GM15510 (cell line): Measurements from ENCODE around the gene CLRN3.

Experiments
- POLR2A ChIP-seq: IDR thresholded peaks from 3 replicates; pipeline ENCODE4 v1.6.1; 2011; ENCODE audit warnings: borderline replicate concordance; ENCODE audit not compliant: insufficient read length; ENCODE audit errors: extremely low read depth

Gene CLRN3

DNA sequence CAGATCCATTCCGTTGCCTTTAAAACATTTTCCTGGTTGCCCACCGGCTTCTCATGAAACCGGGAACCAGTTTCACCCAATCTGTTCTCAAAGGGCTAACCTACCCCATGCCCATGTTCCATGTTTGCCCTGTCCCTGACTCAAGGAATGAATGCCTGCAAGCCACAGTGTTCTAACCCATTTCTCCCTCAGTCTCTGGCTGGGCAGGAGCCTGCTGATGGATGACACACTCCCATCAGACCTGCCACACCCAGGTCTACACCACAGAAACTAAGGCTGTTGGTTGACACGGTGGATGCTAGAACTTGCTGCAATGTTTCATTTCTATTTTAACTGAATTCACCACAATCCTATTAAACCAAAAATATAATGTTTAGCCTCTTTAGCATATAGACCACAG, 15.6 kb downstream of the CLRN3 start:
- no peak for TF ChIP-seq POLR2A

DNA sequence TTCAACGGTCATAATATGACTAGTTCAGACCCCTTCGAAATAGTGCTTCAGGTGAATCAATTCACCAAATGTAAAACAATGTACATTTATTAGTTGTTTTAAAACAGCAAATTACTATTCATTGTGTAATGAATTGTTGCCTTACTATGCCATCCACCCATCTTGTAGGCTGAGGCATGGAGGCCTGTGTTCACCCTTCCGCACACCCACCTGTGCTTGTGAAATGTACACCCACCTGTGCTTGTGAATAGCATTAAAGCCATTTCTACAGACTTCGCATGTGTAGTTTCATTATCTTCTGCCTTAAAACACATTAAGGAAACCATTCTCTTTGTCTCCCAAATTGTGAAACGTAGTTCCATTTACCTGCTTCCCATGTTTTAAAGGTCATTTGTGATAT, 16.8 kb downstream of the CLRN3 start:
- TF ChIP-seq POLR2A: no peak

DNA sequence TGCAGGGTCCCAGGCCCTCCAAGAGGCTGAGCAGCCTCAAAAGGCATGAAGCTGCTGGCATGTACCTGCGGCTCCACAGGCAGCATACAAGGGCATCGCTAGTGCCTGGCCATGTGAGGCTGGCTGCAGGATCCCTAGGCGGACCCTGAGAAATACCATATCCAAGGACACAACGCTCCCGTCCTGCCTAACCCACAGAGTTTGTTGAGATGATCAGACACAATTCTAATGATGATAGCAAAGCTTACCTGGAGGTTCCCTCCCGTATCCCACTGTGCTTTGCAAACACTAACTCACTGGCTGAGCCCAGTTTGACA, 17.3 kb downstream of the CLRN3 start:
- TF ChIP-seq POLR2A: no peak

DNA sequence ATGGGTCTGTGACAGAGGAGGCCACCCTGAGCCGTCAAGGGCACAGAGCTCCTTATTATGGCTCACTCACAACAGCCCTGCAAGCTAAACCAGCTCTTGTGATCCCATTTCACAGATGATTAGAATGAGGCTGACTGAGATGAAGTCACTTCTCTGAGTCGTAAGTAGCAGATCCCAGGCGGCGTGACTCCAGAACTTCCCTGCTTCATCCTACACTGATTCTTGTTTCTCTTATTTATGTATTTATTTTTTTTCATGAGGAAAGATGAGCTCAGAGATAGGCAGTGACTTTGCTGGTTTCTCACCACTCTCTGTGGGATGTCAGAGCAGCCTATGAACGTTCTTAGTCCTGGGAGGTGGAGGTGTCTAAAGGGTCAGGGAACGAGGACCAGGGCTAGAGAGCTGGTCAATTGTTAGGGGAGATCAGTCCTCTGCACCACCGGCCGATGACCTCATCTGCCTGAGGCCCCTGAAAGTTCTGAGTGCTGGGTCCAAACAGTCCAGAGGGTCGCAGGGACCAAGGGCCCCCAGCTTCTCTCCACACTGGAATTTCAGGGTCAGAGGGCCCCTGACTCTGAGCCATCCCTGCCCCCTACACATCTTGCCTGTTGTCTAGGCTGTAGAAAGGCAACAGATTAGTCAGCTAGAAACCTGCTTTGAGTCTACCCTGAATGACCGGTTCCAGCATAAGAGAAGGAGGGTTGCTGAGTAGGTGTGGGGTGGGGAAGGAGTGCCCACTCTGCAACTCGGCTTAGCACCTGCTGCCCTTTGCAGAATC, 17.9 kb downstream of the CLRN3 start:
- no peak for TF ChIP-seq POLR2A

DNA sequence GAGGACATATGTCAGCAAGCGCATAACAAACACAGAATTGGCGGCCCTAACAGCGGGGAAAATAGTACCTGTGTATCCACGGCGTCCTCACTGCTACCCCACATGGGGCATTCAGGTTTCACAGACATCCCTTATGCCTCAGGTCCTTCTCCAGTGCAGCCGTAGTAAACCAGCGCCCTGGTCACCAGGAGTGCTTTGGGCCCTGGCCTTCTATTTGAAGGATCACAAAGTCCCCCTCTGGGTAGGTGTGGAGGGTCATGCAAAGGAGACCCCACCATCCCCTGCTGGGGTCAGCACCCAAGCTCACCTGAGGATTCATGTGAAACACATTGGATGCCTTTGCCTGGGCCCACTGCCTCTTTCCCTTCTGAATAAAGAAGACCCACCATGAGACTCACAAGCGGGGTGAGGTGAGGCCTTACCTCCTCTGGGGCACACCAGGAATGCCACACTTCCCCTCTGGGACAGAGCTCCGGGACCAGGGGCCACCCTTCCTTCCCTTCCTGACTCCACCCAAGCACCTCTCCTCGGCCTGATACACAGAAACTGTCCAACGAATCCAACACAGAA, 18.8 kb downstream of the CLRN3 start:
- TF ChIP-seq POLR2A: no peak

DNA sequence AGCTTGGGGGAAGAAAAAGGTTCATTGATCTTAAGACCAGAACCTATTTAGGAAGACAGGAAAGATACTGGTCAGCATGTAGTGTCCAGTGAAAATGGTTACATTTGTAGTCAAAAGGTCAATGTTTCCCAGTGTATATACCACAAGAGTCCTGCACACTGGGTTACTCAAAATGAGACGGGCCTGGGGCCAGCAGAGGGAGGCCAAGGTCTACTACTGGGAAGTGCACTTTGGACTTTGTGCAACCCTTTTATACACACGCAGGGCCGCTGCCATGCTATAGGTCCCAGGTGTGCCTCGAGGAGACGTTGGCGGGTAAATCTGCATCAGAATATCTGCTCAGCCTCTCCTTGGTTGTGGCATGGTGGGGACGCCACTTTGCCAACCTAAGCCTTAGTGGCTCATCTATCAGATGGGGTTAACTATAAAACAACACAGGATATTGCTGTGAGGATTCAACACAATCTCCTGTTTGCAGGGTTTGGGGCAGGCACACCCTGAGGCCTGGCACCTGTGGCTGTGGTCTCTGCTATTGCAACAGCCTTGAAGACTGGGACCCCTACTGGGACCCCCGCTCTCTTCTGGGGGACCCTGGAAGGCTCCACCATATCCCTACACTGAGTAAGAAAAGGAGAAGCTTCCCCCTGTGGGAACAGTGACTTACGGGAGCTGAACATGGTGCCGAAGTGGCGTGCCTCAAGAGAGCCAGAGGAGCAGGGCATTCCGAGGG, 19.7 kb downstream of the CLRN3 start:
- no peak for TF ChIP-seq POLR2A

DNA sequence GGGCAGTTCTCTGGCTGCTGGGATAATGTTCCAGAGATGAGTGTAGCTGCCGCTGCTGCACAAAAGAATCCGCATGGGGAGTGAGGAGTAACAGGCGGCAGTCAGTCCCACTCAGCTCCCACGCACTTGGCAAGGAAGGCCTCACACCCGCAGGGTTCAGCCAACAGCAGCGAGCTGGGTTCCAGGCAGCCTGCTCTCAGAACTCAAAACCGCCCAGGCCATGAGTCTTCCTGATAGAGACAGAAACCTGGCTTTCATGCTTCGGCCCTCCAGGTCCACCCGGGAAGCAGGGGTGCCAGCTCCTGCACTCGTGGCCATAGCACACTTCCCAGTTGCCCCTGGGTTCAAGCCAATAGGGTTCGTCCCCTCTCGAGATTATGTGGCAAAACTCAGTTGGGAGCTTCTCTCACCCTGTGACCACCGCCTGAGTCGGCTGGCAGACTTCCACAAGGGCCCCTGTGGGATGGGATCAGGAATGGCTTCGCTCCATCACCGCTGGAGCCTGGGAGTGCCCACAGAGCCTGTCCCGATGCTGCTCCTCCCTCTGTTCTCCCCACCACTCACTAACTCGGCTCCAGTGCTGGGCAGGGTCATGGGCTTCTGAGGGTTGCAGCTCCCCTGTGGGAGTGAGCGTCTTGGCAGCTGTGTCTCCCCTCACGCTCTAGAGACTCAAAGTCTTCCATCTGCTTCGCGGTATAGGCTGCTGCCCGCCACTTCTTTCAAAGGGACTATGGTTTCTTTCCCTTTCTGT, 20.6 kb downstream of the CLRN3 start:
- TF ChIP-seq POLR2A: no peak

DNA sequence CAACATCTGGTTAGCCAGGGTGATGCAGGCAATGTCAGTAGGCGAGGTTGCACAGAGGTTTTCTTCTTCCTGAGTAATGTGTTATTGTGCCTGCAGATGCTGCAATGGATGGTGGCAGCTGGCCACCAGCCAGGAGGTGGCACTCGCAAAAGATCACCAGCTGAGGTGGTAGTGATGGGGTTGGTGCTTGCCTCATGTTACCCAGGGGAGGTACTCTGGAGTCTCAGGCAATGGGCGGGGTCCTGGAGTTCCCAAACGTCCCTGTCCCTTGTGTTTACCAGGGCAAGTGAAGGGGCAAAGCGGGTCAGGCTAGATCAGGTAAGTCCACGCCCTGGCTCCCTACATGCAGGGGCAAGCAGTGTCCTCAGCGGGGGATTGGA, 21.1 kb downstream of the CLRN3 start:
- TF ChIP-seq POLR2A: no peak

DNA sequence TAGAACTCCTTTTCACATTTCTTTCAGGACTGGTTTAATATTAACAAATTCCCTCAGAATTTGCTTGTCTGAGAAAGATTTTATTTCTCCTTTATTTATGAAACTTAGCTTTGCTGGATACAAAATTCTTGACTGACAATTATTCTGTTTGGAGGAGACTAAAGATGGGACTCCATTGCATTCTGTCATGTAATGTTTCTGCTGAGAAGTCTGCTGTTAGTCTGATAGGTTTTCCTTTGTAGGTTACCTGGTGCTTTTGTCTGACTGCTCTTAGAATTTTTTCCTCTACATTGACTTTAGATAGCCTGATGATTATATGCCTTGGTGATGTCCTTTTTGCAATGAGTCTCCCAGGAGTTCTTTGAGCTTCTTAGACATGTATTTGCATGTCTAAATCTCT, 23.4 kb downstream of the CLRN3 start:
- no peak for TF ChIP-seq POLR2A

DNA sequence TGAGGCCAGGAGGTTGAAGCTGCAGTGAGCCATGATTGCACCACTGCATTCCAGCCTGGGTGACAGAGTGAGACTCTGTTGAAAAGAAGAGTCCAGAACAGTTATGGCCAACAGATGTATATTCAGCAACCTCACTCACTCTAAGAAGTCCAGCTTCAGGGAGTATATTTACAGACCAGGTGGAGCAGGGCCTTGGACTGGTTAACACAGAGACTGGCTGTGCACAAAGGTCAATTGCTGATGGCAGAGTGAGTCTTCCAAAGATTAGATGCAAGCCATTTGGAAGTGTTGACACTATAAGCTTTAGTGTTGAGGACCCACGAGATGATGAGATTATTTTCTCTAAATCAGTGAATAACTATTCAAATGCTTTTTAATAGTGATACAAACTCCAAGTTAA, 24.9 kb downstream of the CLRN3 start:
- TF ChIP-seq POLR2A: no peak

DNA sequence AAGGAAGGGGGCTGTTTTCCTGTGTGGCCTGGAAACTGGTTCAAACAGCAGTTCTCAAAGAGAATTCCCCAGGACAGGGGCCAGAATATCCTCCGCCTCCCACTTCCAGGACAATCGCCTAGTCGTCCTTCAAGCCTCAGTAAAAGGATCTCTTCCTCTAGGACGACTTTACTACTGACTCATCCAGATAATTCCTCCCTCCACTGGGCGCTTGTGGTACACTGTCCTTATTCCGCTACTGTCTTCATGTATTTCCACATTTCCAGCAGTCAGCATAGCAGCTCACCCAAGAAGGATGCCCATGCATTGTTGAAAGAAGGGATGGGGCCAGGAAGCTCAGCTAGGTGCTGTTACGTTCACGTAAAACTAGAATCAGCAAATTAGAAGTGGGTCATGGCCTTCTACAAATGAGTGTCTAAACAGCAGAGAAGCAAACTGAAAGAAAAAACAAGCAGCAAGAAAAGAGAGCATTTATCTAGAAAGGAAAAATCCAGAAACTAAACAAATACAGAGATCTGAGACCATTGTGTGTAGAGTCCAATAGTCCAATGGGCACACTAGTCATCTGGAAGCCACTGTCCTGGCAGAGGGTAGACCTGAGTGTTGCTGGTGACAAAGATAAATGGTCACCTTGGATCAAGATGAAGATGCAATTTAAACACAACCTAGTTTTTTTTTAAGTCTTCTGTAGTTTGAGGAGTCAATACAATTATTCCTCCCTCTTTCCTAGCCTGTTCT, 26.3 kb downstream of the CLRN3 start:
- TF ChIP-seq POLR2A: no peak

DNA sequence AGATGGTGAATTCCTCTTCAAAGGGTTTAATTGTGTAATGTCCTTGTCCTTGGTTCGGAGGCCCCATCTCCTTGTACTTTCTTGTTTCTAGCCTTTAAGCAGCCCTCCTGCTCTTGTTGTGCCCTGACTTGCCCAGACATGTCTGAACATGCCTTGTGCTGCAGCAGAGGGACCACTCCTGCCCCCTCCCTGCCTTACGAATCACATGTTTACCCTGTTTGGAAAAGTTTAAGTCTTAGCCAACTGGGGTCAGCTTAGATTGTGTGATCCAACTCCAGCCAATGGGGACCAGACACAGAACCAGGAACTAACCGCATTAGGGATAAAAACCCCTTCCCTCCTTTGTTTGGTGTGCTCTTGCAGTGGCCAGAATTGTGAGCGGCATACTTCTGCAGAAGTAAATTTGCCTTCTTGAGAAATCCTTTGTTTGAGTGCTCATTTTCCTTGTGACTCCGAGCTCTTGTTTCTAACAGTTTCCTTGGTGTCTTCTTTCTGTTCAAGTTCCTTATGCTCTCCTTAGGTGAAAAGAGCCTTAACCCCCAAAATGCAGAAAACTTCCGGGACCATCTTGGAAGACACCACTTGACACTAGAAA, 29.4 kb downstream of the CLRN3 start:
- TF ChIP-seq POLR2A: no peak

DNA sequence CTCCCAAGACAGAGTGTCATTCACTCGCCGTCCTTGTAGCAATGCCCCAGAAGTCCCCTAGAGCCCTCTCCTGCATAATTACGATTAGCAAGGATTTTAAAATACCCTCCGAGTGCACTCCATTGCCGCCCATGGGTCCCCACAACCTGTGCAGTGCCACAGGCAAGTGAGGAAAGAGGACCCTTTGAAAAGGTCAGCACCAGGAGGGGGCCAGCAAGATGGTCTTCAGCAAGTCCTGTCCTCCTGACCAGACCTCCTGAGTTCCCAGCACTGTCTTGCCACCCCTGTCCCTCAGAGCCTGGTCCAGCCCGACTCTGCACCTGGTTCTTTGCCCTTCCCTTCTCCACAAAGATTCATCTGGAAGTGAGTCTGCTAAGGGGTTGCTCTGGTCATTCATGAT, 32.1 kb downstream of the CLRN3 start:
- no peak for TF ChIP-seq POLR2A

DNA sequence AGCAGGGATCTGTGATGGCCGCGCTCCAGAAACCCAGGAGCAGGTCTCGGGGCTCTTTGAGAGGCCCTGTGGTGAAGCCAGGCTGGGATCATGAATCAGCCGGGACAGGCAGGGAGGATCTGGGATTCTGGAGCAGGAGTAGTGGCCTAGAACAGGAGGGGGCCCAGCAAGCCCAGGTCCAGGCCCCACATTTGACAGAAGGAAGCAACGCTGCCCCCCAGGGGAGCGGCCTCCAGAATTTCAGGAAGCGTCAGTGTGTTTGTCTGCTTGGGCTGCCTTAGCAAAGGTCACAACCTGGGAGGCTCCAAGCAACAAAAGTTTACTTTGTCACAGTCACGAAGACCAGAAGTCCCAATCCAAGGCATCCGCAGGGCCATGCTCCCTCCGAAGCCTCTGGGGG, 36.8 kb downstream of the CLRN3 start:
- no peak for TF ChIP-seq POLR2A
